Measurements from ENCODE around the gene AKAP17A. TPM values are rescaled to one million over a fixed set of nuclear protein-coding genes. Genes with fewer than 3 reads are reported as not detected.
"Not testable (repeated sequence)": the region's sequence is repeated elsewhere in the genome, so short reads cannot be mapped to it uniquely, and the experiment has no call there.

Gene AKAP17A
- polyA plus RNA-seq, 1 experiment = 18.2 TPM

DNA sequence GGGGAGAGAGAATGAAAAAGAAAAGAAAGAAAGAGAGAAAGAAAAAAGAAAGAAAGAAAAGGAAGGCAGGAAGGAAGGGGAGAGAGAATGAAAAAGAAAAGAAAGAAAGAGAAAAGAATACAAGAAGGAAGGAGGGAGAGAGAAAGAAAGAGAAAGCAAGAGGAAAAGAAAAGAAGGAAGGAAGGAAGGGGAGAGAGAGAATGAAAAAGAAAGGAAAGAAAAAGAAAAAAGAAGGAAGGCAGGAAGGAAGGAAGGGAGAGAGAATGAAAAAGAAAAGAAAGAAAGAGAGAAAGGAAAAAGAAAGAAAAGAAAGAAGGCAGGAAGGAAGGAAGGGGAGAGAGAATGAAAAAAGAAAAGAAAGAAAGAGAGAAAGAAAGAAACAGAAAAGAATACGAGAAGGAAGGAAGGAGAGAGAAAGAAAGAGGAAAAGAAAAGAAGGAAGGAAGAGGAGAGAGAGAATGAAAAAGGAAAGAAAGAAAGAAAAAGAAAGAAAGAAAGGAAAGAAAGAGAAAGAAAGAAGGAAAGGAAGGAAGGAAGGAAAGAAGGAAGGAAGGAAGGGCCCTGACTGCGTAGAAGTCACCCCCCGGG is 39.4 kb upstream of the AKAP17A start:
- no peak for DNase-seq (ENCODE audit: low read depth)
- CTCF ChIA-PET = no interaction called here
- POLR2A ChIA-PET = no interaction called here

GRCh38 chrX:1554469-1555210 is 36.8 kb upstream of the AKAP17A start:
- Histone ChIP-seq H3K36me3 (ENCODE audit: control insufficient read depth, insufficient read depth, low read length) (no peaks in the 10 kb centered on the region), H3K4me3 (ENCODE audit: low read depth, low read length) (no peak overlapping the region), H3K27me3 (ENCODE audit: control insufficient read depth, insufficient read depth, low read length) (no peaks in the 10 kb centered on the region)
- no peak for DNase-seq (ENCODE audit: low read depth)
- no peak for TF ChIP-seq CTCF (IDR thresholded peaks at IDR 0.05; ENCODE audit: insufficient read depth, low read depth, low read length)
- ChIA-PET POLR2A (no interaction called here), CTCF (no interaction called here)

More for the DNA sequence above, 39.4 kb upstream of the AKAP17A start:
- Histone ChIP-seq H3K4me3 (ENCODE audit: low read depth, low read length) (no peak overlapping the region), H3K27me3 (ENCODE audit: control insufficient read depth, insufficient read depth, low read length) (no peaks in the 10 kb centered on the region), H3K36me3 (ENCODE audit: control insufficient read depth, insufficient read depth, low read length) (no peaks in the 10 kb centered on the region)
- no peak for TF ChIP-seq CTCF (IDR thresholded peaks at IDR 0.05; ENCODE audit: insufficient read depth, low read depth, low read length)

- no peak for TF ChIP-seq CTCF (IDR thresholded peaks at IDR 0.05; ENCODE audit: insufficient read depth, low read depth, low read length)
- H3K4me3 ChIP-seq (ENCODE audit: low read depth, low read length) = no peak overlapping the region
- DNase-seq (ENCODE audit: low read depth) = no peak
- no peaks in the 10 kb centered on the region for H3K27me3 ChIP-seq (ENCODE audit: control insufficient read depth, insufficient read depth, low read length)
- POLR2A ChIA-PET = no interaction called here
- CTCF ChIA-PET = no interaction called here
- no peaks in the 10 kb centered on the region for H3K36me3 ChIP-seq (ENCODE audit: control insufficient read depth, insufficient read depth, low read length)
Measured at GRCh38 chrX:1555370-1555769, 36.0 kb upstream of the AKAP17A start.

- H3K4me3 ChIP-seq (ENCODE audit: low read depth, low read length); H3K36me3 ChIP-seq (ENCODE audit: control insufficient read depth, insufficient read depth, low read length); POLR2A ChIA-PET; H3K27me3 ChIP-seq (ENCODE audit: control insufficient read depth, insufficient read depth, low read length); CTCF ChIA-PET; DNase-seq (ENCODE audit: low read depth): not testable (repeated sequence)
Measured at GRCh38 chrX:1557442-1557841, 34.0 kb upstream of the AKAP17A start.

DNA sequence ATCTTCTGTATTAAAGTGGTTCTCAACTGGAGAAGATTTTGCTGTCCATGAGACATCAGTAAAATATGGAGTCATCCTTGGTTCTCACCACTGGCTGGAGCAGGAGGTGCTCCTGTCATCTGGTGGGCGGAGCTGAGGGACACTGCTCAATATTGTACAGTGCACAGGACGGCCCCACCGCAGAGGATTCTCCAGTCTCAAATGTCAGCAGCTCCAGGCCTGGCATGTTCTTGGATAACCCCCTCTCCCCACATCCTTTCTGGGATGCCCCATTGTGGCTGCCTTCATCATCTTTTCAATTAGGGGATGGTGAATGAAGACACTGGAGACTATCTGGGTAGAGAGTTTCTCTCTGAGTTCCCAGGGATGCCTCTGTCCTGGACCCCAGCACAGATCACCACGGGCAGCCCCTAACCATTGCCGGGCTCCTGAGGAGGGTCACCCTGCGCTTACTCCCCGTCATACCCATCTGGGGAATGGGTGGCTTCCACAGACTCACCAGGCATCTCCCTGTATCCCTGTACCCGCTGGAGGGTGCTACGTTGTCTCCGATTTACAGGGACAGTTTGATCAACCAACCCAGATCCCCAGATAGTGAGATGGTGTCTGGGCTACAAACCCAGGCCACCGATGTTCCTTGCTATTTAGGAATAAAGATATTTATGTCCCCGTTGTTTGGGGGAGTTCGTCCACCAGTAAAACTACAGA is 32.5 kb upstream of the AKAP17A start:
- POLR2A ChIA-PET = no interaction called here
- no peak for TF ChIP-seq CTCF (IDR thresholded peaks at IDR 0.05; ENCODE audit: insufficient read depth, low read depth, low read length)
- DNase-seq (ENCODE audit: low read depth) = no peak
- Histone ChIP-seq H3K36me3 (ENCODE audit: control insufficient read depth, insufficient read depth, low read length) (no peaks in the 10 kb centered on the region), H3K4me3 (ENCODE audit: low read depth, low read length) (no peak overlapping the region), H3K27me3 (ENCODE audit: control insufficient read depth, insufficient read depth, low read length) (no peaks in the 10 kb centered on the region)
- CTCF ChIA-PET = no interaction called here

Data from BJ (cell line).